Activated CD8-positive, alpha-beta memory T cell treated with anti-CD3 and anti-CD28 coated beads, Interleukin-2, amount 50 U/mL, for 48 hours (primary cell): Measurements from ENCODE around the gene CCL8.
A peak's percentile ranks its signal among the peaks of the same experiment; 100 is the strongest.
"Not testable (repeated sequence)": the region's sequence is repeated elsewhere in the genome, so short reads cannot be mapped to it uniquely, and the experiment has no call there.

Experiments
- DNase-seq: peaks from one replicate; pipeline ENCODE4 v3.0.0-alpha.2; 2020

Gene CCL8

GRCh38 chr17:34318474-34318873 is 761 bp upstream of the CCL8 start:
- no peak for DNase-seq

DNA sequence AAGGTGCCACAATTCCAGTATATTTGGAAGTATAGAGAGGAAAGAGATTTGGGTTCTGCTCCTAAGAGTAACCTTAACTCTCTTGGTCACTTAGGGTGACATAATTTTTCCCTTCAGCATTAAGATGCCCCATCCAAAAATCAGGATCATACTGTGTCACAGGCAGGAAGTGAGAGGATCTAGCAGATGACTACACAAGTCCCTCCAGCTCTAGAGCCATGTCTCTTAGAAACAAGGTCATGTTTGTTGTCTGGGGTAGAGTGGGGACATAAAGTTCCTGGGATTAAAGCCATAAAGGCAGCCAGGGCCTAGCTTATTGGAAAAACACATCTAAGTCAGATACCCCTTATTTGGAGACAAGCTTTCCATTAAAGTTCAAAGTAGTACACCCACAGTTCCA is 2.7 kb downstream of the CCL8 start:
- no peak for DNase-seq

DNA sequence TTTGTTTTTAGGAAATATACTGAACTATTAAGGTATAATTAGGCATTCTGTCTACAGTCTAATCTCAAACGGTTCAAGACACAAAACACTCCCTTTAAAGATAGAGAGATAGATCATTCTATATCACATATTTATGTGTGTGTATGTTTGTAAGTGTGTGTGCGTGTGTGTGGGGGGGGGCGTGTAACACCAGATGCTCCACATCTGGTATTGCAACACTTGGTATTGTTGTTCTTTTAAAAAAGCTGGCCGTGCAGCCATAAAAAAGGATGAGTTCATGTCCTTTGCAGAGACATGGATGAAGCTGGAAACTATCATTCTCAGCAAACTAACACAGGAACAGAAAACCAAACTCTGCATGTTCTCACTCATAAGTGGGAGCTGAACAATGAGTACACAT is 8.3 kb downstream of the CCL8 start:
- not testable (repeated sequence) for DNase-seq

GRCh38 chr17:34337701-34338100 is 18.5 kb downstream of the CCL8 start:
- no peak for DNase-seq

- no peak for DNase-seq
Measured at GRCh38 chr17:34339138-34339770, 20.0 kb downstream of the CCL8 start.

DNA sequence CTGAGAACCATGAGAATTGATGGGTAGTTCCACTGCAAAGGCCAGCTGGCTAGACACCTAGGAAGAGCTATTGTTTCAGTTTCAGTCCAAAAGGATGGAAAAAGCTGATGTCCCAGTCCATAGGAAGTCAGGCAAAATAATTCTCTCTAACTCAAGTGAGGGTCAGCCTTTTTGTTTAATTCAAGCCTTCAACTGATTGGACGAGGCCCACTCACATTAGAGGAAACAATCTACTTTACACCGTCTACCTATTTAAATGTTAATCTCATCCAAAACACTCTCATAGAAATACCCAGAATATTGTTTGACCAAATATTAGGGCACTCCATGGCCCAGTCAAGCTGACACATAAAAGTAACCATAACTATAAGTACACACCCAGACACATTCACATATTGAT is 22.7 kb downstream of the CCL8 start:
- no peak for DNase-seq

GRCh38 chr17:34347063-34347462 is 27.8 kb downstream of the CCL8 start:
- DNase-seq: no peak

GRCh38 chr17:34349751-34350150 is 30.5 kb downstream of the CCL8 start:
- no peak for DNase-seq

DNA sequence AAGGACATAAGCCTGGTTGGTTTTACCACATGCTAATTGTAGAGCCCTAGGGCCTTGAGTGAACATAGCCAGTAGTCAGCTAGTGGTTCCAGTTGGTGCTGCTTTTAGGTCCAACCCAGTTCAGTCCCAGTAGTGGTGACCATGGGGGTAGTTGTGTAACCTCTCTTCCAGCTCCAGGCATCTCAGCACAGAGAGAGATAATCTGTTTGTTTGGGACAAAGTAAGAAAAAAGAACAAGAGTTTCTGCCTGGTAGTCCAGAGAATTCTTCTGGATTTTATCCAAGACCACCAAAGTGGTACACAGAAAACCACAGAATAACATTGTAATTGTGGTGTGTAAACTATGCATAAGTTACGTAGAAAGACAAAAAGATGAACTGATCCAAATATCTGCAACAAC is 31.9 kb downstream of the CCL8 start:
- DNase-seq: no peak

GRCh38 chr17:34352191-34352590 is 33.0 kb downstream of the CCL8 start:
- DNase-seq: no peak

DNA sequence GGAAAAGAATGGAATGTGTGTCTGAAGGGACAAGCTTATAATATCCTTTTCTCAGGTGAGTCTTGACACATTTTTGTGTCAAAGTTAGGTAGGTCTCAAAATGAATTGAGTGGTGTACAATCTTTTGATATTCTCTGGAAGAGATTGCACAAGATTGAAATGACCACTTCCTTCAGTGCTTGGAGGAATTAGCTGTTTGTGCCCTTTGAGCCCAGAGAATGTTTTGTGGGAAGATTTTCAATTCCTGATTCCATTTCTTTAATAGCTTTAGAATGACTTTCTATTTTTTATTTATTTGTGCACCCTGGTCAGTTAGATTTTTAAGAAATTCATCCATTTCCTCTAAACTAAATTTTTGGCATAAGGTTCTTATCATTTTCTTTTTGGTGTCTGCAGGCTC is 35.4 kb downstream of the CCL8 start:
- DNase-seq: no peak

DNA sequence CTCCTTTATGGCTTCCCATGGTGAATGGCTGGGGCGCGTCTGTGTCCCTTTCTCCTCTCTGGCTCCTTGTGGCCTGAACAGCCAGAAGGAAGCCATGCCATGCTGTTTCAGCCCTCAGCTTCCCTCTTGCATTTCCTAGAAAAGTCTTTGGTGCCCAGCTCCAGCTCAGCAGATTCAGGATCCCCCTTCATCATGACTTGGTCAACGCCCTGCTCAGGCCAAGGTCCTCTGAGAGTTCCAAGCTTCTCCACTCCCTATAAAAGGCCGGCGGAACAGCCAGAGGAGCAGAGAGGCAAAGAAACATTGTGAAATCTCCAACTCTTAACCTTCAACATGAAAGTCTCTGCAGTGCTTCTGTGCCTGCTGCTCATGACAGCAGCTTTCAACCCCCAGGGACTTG is 37.0 kb downstream of the CCL8 start, which contains the start of gene CCL13:
Gene CCL13, plus strand, starts transcription at position 287 of the 400 bp plus-strand sequence. Its CDS starts 47 bp downstream, at position 334.
- no peak for DNase-seq

- no peak for DNase-seq
Measured at GRCh38 chr17:34357398-34357797, 38.2 kb downstream of the CCL8 start.

- DNase-seq: no peak
Measured at GRCh38 chr17:34358631-34359030, 39.4 kb downstream of the CCL8 start.

DNA sequence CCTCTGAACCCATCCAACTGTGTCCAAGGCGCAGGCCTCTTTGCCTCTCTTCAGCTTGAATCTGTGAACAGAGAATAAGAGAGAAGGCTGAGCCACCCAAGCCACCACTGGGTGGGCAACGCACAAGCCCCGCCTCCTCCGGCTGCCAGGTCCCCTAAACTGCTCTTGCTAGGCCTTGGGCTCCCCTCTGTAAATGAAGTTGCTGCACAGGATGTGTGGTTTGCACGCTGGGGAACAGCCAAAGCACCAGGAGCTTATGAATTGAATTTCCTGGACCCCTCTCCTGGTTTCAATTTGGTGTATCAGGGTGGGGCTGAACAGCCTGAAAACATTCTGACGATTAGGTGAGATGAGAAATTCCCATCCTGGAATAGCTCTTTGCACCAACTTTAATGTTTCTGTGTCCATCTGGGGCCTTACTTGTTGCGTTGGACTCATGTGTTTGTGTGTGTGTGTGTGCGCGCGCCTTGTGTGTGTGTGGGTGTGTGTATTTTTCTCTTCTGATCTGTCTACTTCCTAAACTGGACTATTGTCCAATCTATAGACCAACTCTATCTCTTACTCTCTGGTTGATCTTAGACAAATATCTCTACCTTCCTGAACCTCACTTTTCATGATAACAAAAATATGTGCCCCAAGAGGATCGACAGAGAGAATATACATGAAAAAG is 41.5 kb downstream of the CCL8 start:
- no peak for DNase-seq

DNA sequence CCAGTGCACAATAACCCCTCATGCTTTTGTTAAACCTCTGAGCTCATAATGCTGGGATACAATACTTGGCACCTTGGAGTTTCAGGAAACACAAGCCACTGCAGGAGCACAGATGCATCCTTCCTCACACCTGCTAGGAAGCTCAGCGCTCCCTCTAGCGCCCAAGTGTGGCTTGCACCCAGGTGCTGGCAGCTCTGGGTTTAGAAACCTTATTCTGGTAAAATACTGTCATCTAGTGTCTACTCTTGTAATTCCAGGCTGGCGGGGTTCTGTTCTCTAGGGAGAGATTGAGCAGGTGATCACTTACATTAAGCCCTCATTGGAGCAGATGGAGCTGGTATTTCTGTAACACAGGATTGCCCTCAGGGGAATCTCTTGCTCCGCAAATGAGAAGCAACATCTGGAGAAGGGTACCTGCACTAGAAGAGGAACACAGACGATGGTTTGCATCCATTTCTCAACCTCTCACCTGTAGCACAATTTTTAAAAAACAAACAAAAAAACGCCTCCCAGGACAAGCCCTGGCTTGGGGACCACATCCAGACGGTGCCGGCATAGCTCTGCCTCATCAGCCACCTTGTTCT is 42.3 kb downstream of the CCL8 start:
- DNase-seq: peak; percentile 83

DNA sequence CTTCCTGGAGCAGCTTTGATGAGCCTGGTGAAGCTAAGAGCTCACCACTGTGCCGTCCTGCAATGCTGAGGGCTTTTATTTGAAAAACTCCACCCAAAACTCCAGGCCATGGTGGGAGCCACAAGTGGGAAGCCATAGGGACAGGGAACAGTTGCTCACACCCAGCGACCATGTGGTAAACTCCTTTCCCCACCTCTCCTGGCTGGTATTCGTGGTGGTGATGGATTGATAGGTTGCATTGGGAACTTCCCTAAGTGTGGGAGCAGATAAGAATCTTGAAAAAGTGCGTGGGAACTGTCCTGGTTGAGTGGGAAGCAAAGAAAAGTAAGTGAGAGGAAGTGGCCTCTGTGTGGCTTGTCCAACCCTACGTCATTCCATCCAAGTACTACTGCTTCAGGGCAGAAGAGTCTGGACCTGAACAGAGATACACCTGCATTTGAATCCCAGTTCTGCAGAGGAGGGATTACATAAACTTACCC is 44.0 kb downstream of the CCL8 start, which contains the start of gene CCL1:
Gene CCL1, minus strand, starts transcription at position 51 of the 479 bp plus-strand sequence. CDS start 72 bp downstream, outside the sequence.
- DNase-seq: no peak

GRCh38 chr17:34364751-34365150 is 45.5 kb downstream of the CCL8 start:
- DNase-seq: no peak

DNA sequence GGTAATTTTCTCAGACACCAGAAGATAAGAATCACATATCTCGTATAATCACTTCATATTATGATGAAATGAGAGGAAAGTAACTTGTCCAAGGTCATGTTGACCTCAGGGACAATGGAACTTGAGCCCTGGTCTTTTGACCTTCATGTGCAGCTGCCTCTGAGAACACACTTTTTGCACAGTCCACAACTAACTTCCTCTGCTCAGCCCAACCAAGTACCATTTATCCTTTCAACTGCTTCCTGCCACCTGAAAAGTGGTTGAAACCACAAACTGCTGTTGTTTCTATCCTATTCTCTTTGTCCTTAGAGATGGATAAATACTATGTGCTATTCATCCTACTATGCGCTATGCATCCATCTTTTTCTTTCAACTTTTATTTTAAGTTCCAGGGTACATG is 46.1 kb downstream of the CCL8 start:
- no peak for DNase-seq

DNA sequence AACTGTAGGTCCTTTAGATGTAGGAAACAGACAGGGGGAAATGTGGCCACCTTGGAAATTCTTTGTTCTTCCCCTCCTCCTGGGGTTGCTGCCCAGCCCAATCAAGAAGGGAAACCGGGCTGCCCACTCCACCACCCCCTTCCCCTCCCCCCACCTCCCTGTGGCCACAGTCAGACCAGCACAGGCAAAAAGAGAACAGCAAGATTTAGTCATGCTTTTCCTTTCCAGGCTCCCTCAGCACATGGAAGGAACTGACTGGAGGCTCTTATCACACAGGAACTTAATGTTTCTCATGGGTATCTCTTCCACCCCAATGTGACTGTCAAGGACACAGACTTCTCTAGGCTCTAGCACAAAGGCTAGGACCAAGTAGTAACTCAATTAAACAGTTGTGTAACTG is 46.8 kb downstream of the CCL8 start:
- no peak for DNase-seq

DNA sequence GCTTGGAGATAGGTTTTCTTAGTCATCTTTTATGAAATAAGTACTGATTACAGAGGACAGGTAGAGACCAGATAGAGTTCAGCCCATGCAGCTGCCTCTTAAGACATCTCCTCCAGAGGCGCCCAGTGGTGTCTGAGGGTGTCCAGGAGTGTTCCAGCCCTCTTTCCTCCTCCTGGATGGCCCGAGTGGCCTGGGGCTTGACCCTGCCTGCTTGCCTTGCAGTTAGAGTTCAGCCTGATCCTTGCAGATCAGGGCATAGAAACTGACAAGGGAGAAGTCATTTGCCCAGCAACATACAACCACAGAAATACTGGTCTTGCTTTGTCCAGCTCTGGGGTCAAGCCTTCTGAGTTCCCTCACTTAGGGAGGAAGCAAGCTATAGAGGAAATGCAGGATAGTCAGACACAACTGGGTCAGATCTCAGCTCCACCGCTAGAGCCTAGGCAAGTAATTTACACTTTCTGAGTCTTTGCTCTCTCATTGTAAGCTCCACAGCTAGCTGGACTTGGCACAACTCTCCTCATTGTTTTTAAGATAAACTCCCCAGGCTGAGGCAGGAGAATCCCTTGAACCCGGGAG is 47.4 kb downstream of the CCL8 start:
- no peak for DNase-seq

- peak; percentile 36 for DNase-seq
Measured at GRCh38 chr17:34367486-34368195, 48.4 kb downstream of the CCL8 start.
